ENCODE data around the gene COX8A. TPM values are rescaled to one million over a fixed set of nuclear protein-coding genes. Genes with fewer than 3 reads are reported as not detected.
A peak's percentile ranks its signal among the peaks of the same experiment; 100 is the strongest.

The COX8A gene
- total RNA-seq, 1 donor from 2014 or later = 520 TPM

DNA sequence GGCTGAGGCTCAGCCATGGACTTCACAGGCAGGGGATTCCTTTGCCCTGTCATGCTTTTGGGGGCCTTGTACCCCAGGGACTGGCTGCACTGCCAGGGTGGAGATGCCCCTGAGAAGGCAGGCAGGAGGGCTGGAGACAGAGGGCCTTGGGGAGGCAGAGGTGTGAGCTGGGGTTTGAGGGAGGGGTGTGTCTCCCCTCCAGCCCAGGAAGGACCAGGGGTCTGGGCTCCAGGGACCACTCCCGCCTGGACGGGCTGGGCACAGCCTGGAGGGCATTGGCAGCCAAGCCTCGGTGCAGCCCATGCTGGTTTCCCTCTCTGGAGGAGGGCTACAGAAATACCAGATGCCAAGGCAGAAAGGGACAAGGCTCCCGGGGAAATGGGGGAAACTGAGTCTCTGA is 31.3 kb downstream of the COX8A start:
- Histone ChIP-seq H3K9me3 (no peaks in the 10 kb centered on the region), H3K4me3 (no peak overlapping the region), H3K27ac (no peak overlapping the region), H3K36me3 (no peaks in the 10 kb centered on the region), H3K4me1 (peaks cover 4 to 13% of the 10 kb centered on the region in 2 donors), H3K27me3 (no peaks in the 10 kb centered on the region)
- intact Hi-C loops (cut with DNase I) = no loop called here
- DNase-seq (ENCODE audit: low spot score in 2 of 2) = no peak
- TF ChIP-seq, protein P1, sequence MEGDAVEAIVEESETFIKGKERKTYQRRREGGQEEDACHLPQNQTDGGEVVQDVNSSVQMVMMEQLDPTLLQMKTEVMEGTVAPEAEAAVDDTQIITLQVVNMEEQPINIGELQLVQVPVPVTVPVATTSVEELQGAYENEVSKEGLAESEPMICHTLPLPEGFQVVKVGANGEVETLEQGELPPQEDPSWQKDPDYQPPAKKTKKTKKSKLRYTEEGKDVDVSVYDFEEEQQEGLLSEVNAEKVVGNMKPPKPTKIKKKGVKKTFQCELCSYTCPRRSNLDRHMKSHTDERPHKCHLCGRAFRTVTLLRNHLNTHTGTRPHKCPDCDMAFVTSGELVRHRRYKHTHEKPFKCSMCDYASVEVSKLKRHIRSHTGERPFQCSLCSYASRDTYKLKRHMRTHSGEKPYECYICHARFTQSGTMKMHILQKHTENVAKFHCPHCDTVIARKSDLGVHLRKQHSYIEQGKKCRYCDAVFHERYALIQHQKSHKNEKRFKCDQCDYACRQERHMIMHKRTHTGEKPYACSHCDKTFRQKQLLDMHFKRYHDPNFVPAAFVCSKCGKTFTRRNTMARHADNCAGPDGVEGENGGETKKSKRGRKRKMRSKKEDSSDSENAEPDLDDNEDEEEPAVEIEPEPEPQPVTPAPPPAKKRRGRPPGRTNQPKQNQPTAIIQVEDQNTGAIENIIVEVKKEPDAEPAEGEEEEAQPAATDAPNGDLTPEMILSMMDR (IDR thresholded peaks at IDR 0.05) = no peak

DNA sequence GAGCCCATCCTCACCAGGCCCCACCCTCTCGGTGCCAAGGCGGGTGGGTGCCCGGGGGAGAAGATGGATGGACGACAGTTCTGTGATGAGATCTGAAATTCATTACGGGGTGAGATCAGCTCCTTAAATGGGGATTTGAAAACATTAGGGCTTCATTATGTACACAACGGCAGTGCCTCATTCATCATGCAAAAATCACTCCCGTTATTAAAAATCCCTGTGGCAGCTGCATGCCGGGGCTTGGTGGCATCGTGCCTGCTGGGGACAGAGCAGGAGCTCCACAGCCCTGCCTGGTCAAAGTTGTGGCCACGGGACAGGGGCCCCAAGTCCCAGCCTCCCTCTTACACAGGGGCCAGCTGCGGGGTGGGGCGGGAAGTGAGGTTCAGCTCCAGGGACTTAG is 32.0 kb downstream of the COX8A start:
- Histone ChIP-seq H3K27me3 (no peaks in the 10 kb centered on the region), H3K4me3 (no peak overlapping the region), H3K27ac (no peak overlapping the region), H3K4me1 (peaks cover 0 to 10% of the 10 kb centered on the region in 2 donors), H3K9me3 (no peaks in the 10 kb centered on the region), H3K36me3 (no peaks in the 10 kb centered on the region)
- intact Hi-C loops (cut with DNase I) = no loop called here
- DNase-seq (ENCODE audit: low spot score in 2 of 2) = no peak
- TF ChIP-seq, protein P1 (IDR thresholded peaks at IDR 0.05) = no peak

DNA sequence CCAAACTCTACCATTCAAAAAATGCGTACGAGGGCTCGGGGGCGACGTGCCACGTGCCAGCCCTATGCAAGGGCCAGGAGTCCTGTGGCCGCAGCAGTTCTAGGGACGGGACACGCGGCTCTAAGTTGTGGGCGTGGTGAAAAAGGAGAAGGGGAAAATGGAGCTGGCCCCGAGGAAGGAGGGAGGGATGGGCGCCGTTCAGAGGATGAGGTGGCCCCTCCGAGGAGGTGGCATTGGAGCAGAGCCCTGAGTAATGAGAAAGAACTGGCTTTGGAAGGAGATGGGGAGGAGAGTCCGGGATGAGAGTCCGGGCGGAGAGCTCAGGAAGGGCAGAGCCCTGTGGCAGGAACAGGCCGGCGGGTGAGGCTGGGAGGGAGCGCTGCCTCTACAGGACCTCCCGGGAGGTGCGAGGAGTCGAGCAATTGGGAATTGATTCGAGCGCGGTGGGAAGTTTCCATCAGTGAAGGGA is 32.8 kb downstream of the COX8A start:
- DNase-seq (ENCODE audit: low spot score in 2 of 2) = peak in 1 of 2 donors; percentile 73
- intact Hi-C loops (cut with DNase I) = no loop called here

DNA sequence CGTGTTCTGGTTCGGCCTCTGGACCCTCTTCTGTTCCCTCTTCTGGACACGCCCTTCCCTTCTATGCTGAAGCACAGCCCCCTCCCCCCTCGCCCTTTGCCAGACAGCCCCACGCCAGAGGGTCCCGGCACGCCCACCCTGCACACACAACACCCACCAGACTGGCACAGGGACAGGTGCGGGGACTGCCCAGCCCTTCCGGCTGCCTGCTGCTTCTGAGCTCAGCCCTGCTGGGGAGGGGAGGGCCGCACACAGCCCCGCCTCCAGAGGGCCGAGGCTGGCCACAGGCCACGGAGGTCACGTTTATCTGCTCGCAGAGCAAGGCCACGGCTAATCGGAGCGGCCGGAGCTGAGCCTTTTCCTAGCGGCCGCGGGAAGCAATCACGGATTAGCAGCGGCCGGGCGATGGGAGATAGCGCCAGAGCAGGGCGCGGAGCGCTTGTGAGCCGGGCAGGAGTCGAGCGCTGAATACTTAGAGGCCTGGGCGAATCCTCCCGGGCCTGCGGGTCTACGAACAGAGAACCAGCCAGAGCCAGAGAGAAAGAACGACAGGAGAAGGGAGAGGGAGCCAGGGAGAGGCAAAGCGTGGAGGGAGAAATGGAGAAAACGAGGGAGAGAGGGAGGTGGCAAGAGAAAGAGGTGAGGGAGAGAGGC is 33.3 kb downstream of the COX8A start:
- DNase-seq (ENCODE audit: low spot score in 2 of 2) = peak in 1 of 2 donors; percentile 88
- TF ChIP-seq, protein P1 (IDR thresholded peaks at IDR 0.05) = peak; percentile 20 to 36 (median 26)
- no peaks in the 10 kb centered on the region for H3K9me3 ChIP-seq
- H3K27ac ChIP-seq = peak overlapping the region; percentile 67 to 74
- H3K4me1 ChIP-seq = peaks cover 0 to 10% of the 10 kb centered on the region in 2 donors
- H3K36me3 ChIP-seq = no peaks in the 10 kb centered on the region
- no peaks in the 10 kb centered on the region for H3K27me3 ChIP-seq
- intact Hi-C loops (cut with DNase I) = no loop called here
- H3K4me3 ChIP-seq = peak overlapping the region; percentile 63 to 69

More for the DNA sequence above, 32.8 kb downstream of the COX8A start:
- peak overlapping the region; percentile 67 to 74 for H3K27ac ChIP-seq
- H3K4me3 ChIP-seq = peak overlapping the region; percentile 63 to 69
- peaks cover 0 to 10% of the 10 kb centered on the region in 2 donors for H3K4me1 ChIP-seq
- no peaks in the 10 kb centered on the region for H3K27me3 ChIP-seq
- H3K36me3 ChIP-seq = no peaks in the 10 kb centered on the region
- TF ChIP-seq, protein P1 (IDR thresholded peaks at IDR 0.05) = no peak
- no peaks in the 10 kb centered on the region for H3K9me3 ChIP-seq

DNA sequence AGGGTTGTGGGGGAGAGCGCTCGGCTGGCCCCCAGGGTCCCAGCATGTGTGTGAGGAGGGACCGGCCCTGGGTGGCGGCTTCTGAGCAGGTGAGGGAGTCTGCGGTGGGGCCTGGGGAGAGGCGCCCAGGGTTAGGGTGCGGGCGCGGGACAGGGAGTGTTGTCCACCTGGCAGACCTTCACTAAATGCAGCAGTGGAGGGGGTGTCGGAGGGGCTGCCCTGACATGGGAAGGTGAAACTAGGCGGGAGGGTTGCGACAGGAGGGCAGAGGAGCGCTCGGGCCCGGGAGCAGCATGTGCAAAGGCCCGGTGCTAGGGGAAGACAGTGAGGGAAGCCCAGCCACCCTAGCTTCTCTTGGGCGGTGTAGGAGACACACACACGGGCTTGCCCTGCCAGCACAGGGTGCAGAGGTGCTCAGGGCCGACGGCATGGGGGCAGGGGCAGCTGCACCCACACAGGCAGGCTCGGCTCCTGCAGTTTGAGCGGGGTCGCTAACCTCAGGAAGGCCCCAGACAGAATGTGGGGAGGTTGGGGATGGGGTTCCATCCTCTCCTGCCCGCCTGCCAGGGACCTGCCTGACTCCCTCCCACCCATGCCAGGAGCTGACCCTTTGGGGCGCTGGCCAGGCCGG is 34.0 kb downstream of the COX8A start:
- TF ChIP-seq, protein P1 (IDR thresholded peaks at IDR 0.05) = no peak
- intact Hi-C loops (cut with DNase I) = no loop called here
- DNase-seq (ENCODE audit: low spot score in 2 of 2) = no peak
- Histone ChIP-seq H3K27me3 (no peaks in the 10 kb centered on the region), H3K9me3 (no peaks in the 10 kb centered on the region), H3K36me3 (no peaks in the 10 kb centered on the region), H3K4me1 (peaks cover 0 to 10% of the 10 kb centered on the region in 2 donors), H3K4me3 (peak overlapping the region in 1 of 2 donors; percentile 69), H3K27ac (peak overlapping the region; percentile 67 to 74)
